Measurements from ENCODE around the gene DPP9.
A peak's percentile ranks its signal among the peaks of the same experiment; 100 is the strongest.

Gene DPP9

DNA sequence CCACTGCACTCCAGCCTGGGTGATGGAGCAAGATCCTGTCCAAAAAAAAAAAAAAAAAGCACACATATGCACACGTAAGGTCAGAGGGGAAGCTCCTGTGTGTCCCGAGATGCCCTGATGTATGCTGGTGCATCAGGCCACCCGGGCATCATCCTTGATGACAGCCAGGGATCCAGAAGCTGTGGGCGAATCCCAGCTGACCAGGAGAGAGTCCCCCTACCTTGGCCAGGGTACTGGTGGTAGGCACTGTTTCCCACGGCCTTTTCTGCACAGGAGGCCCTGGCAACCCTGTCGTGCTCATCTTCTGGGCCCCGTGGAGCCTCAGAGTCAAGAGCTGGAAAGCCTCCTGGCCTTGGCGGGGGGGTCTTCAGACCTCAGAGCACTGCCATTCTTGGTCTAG is 67.5 kb downstream of the DPP9 start:
- no peak for DNase-seq (ENCODE audit: low spot score)

DNA sequence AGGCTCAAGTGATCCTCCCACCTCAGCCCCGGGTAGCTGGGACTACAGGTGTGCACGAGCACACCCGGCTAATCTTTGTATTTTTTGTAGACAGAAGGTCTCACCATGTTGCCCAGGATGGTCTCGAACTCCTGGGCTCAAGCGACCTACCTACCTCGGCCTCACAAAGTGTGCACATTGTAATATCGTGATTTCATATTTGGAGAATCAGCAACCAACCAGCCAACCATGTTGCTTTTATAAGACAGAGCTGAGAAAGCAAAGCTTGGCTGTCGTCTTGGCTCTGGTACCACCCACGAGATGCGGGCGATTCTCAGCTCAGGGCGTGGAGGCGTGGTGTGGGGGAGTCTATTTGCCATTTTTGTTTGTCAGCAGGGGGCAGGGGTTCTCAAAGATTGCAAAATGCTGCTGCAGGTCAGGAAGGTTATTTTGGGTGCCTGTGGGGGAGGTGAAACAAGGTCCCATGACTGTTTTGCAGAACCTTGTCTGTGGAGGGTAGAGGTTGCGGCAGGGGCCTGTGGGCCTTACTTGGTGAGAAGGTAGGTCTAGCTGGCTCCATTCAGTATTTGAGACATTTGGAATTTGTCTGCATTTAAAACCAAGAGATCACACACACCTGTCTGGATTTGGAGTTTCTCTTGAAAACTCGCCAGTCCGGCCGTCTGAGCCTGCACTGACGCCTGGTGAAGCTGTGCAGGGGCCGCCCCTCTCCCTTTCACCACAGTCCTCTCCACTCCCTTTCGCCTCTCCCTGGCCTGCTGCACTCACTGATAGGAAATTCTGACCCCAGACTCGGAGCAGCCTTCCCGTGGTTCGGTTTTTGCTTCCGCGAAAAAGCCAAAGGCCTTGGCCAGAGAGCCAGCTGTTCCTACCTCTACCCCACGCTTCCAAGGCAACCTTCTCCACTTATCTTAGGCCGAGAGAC is 68.9 kb downstream of the DPP9 start:
- peak; percentile 32 for DNase-seq (ENCODE audit: low spot score)

DNA sequence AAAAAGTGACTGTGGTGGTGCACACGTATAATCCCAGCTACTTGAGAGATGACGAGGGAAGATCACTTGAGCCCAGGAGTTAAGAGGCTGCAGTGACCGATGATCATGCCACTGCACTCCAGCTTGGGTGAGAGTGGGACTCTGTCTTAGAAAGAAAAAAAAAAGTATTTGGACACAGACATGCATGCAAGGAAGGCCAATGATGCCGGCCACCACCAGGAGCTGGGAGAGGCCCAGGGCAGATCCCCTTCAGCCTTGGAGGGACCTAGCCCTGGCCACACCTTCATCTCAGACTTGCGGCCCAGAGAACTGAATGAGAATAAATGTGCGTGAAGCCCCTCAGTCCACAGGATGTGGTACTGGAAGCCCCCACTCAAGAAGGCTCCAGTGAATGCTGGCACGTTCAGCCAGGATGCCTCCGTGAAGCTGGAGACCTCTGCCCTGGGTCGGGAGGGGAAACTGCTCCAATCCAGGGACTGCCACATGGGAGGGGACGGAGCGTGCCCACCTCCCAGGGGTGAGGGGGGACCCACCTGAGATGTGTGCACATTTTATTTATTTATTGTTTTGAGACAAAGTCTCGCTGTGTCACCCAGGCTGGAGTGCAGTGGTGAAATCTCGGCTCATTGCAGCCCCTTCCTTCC is 69.7 kb downstream of the DPP9 start:
- no peak for DNase-seq (ENCODE audit: low spot score)

DNA sequence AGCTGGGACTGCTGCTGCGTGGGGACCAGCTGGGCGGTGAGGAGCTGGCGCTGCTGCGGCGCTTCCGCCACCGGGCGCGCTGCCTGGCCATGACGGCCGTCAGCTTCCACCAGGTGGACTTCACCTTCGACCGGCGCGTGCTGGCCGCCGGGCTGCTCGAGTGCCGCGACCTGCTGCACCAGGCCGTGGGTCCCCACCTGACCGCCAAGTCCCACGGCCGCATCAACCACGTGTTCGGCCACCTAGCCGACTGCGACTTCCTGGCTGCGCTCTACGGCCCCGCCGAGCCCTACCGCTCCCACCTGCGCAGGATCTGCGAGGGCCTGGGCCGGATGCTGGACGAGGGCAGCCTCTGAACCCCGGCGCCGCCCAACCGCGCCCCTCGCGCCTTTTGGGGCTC is 71.6 kb downstream of the DPP9 start:
- DNase-seq (ENCODE audit: low spot score): peak; percentile 32

DNA sequence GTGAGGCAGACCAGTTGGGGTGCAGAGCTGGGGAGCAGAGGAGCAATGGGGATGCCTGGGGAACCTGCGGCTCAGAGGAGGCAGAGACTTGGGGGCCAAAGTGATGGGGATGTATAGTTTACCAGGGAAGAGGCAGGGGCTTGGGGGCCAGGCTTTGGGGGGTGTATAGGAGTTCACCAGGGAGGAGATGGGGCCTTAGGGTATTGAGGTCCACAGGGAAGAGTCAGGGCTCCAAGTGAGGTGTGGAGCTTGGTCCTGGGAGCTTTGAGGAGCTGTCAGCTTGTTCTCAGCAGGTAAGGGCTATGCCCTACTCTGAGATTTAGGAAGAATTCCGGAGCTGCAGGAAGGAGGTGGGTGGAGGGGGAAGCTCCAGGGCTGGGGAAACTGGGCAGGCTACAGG is 73.5 kb downstream of the DPP9 start:
- DNase-seq (ENCODE audit: low spot score): no peak

DNA sequence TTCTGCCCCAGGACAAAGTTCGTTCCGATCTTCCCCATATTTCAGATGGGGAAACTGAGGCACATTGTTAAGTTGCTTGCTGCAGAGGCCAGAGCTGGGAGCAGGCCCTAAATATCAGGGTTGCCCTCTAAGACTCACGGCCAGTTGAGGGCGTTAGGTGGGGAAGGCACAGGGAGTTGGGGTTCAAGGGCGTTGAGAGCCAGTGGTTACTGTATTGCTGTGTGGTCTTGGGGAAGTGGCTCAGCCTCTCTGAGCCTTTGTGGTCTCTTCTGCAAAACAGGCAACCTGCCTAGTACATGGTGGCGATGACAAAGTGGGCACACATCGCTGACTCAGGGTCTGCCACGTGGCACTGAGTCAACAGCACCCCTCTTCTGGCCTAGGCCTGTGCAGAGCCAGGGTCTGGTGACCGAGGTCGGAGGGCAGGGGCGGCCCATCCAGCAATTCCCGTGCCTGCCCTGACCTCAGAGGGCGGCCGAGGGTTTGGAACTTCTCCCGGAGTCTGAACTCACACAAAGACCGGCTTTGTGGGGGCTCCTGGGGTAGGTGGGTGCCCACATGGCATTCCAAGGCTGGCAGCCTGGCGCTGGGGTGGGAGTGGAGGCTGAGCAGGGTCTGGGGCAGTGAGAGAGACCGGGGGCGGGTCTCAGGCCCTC is 74.1 kb downstream of the DPP9 start:
- no peak for DNase-seq (ENCODE audit: low spot score)

DNA sequence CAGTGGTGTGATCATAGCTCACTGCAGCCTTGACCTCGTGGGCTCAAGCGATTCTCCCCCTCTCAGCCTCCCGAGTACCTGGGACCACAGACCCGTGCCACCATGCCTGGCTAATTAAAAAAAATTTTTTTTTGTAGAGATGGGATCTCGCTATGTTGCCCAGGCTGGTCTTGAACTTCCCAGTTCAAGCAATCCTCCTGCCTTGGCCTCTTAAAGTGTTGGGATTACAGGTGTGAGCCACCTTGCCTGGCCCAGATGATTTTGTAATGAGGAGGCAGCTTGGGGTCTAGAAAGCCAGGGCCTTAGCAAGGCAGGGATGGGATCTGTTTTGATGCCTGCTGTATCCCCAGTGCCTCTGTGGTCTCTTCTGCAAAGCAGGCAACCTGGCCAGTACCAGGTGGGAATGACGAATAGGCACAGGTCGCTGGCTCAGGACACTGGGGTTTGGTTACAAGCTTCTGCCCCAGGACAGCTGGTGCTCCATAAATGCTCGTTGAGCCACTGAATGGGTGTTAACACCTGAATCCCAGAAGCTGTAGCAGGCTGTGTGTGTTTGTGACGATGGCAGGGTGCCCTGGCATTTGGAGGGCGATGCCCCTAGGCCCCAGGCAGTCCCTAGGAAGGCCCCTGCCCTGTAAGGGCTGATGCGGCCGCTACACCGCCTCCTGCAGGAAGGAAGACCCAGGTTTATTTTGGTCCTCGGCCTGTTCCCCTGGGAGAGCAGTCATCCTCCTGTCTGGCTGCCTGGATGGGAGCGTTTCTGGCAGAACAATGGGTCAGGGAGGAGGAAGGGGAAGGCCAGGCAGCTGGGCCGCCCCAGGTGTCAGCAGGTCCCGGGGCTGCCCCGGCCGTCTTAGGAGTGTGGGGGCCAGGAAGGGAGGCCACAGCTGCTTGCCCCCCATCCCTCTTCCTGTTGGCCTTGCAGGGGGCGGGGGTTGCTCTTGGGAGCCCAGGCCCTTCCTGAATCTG is 75.7 kb downstream of the DPP9 start:
- DNase-seq (ENCODE audit: low spot score): peak; percentile 65

DNA sequence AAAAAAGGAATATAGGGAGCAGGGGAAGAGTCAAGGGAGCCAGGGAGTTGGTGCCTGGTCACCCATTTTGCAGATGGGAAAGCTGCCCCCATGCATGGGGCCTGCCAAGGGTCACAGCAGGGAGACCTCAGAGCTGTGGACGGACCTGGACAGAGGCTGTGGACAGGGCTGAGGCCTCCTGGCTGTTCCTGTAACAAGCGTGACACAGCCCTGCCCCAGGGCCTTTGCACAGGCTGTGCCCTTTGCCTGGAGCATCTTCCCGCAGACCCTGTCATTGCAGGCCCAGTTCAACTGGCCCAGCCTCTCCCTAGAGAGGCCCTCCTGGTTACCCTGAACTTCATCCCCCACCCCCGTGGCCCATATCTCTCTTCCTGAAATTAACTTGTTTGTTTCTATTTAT is 77.9 kb downstream of the DPP9 start:
- no peak for DNase-seq (ENCODE audit: low spot score)

DNA sequence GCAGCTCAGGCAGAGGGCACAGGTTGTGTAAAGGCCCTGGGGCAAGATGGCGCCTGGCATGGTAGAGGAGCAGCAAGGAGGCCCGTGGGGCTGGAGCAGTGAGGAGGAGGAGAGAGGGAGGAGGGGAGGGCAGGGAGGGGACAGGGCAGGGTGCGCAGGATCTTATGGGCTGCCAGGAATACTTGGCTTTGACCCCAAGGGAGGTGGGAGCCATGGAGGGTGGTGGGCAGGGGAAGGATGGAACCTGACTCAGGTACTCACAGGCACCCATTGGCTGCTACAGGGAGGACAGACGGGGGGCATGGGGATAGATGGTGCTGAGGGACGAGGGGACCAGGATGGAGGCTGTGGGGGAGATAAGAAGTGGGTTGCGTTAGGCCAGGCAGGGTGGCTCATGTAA is 81.0 kb downstream of the DPP9 start:
- DNase-seq (ENCODE audit: low spot score): no peak

DNA sequence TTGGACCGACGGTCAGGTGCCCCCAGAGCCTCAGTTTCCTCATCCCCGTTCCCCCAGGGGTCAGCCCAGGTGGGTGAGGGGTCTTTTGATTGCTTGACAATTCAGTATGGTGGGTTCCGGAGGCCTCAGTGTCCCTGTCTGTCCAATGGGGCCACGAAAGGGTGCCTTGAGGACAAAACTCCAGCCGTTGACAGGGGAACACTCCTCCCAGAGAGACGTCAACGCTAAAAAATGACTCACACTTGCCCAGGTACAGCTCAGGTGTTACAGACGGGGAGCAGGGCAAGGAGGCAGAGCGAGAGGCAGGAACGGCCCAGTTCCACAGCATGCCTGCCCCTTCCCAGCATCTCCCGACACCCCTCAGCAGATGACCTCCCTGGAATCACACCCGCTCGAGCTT is 82.5 kb downstream of the DPP9 start:
- no peak for DNase-seq (ENCODE audit: low spot score)

DNA sequence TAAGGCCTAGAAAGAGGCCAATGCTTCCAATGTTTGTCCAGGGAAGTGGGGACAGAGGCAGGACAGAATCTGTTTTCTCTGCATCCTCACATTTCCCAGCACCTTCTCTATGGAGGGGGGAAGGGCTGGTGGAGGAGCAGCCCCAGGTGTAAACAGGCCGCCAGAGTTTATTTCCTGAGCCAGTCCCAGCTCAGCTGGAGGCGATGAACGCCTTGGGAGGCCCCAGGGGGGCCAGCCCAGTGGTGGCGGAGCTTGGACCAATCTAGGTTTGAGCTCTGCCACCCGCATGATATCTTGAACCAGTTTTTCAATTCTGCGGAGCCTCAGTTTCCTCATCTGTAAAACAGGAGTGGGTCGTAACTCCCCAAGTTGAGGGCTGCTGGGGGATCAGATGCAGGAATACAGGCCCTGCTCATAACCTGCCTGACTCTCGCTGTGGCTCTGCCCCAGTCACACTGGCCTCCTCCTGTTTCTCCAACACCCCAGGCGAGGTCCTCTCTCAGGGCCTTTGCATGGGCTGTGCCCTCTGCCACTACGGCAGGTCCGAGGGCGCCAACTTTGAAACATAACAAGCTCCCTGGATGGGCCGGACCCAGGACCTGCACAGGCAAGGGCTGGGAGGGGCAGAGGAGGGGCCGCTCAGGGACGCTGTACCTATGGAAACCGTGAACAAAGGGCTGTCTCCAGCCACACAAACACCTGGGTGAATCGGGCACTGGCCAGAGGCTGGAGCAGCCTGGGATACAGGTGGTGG is 83.2 kb downstream of the DPP9 start:
- DNase-seq (ENCODE audit: low spot score): no peak

DNA sequence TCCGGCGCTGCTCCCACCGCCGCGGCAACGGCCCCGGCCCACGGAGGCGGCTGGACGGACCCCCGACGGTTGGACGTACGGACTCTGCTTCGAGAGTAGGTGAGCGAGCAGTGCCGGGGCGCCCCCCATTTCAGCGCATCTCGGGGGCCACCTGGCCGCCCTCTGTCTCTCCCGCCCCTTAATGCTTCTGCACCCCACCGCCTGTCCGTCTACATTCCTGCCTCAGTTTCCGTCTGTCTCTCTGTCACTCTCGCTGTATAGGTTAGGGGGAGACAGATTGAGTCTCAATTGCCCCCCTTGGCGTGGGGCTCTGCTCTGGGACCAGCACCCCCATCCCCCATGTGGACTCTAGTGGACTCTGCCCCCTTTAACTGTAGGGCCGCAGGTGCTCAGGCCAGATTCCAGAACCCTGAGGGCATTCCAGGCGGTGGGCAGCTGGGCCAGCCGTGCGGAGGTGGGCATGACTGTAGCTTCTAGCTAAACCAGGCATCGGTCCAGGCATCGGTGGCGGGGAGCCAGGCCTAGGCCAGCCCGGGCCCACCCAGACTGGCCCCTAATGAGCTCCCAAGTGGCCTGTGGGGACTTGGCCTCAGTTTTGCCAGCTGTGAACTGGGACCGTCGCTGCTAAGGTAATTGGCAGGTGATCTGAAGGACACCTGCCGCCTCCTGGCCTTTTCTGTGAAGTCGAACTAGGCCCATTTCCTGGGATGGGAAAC is 84.0 kb downstream of the DPP9 start:
- peak; percentile 44 for DNase-seq (ENCODE audit: low spot score)

DNA sequence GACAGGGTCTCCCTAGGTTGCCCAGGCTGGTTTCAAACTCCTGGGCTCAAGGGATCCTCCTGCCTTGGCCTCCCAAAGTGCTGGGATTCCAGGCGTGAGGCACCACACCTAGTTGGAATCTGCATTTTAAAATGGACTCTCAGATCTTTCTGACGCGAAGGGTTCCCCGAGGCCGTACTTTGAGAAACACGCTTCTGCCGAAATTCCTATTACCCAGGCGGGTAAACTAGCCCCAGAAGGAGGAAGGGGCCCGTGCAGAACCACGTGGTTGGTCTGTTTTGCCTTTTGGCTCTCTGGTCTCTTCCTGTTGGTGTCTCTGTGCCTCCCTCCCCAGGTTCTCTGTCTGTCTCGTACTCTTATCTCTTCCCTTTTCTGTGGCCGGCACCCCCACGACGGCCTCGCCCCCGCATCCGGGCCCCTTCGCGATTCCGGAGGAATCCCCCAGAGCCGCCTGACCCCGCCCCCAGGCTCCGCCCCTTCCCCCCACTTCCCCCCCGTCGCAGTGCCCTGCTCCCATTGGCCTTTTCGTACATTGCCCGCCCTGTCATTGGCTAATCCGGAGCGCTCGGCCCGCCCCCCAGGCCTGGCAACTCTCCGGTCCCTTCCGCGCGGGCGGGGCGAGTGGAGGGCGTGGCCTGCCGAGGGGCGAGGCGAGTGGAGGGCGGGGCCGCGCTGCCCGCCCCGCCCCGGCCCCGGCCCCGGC is 84.7 kb downstream of the DPP9 start, which contains the start of gene TNFAIP8L1:
TNFAIP8L1 (plus strand) TSS at position 689 of the 703 bp plus-strand sequence. CDS start 12,354 bp downstream, outside the sequence.
- DNase-seq (ENCODE audit: low spot score): peak; percentile 100

DNA sequence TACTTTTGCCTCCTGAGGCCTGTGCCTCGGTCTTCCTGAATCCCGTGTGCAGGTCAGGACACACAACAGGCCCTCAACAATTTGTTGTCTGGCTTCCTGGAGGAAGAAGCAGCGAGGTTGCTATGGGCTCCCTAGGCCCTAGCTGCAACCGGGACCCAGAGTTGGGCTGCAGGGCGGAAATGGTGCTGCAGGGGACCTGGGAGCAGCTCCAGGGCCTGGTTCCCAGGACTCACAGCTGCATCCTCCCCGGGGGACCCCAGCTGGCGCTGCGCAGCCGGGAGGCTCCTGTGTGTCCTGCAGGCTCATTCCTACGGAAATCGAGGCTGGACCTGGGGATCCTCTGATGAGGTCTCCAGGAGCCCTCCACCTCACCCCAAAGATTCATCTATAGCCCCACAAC is 85.3 kb downstream of the DPP9 start:
- peak; percentile 33 for DNase-seq (ENCODE audit: low spot score)

DNA sequence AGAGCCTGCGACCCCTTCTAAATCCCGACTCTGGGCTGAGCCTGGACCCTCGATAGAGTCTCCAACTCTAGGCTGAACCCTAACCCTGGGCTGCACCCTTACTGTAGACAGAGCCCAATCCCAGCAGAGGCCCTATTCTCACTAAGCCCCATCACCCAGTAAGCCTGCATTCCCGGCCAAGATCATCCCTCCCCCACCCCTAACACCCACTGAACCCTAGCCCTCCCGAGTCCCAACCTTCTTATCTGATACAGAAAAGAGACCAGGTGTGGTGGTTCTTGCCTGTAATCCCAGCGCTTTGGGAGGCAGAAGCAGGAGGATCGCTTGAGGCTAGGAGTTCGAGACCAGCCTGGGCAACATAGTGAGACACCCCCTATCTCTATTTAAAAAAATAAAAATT is 86.9 kb downstream of the DPP9 start:
- DNase-seq (ENCODE audit: low spot score): no peak

DNA sequence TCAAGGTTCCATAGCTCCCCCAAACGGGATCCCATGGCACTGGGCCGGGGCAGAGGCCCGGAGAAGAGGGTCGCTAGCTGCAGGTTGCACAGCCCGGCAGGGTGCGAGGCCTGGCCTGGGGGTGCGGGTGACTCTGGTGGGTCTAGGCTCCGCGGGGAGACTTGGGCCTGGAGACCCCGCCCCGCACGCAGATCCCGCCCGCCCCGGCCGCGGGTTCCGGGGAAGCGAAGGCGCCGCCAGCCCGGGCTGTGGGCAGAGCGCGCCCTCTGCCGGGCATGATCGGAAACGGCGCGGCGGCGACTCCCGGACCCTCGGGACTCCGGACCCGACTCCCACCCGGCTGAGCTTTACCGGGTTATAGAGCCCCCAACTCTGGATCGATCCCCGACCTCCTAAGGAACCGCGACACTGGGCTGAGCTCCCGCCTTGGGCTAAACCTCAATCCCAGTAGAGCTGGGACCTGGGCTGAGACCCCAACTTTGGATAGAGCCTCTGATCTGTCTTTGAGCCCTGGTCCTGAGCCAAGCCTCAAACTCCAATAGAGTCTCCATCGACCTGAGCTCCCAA is 87.4 kb downstream of the DPP9 start:
- DNase-seq (ENCODE audit: low spot score): peak; percentile 90

DNA sequence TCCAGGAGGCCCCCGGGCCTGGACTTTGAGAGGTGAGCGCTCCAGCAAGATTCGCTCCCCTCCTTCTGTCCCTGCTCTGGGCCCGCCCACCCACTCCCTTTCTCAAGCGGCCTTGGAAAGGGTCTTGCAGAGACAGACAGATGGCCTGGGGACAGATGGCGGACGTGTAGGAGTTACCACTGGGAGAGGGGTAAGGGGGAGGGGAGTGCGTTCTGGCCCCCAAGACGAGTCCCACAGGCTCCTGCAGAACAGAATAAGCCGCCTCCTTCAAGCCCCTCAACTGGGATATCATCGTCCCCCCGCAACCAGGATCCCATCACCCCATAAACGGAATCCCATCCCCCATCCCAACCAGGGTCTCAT is 87.9 kb downstream of the DPP9 start:
- DNase-seq (ENCODE audit: low spot score): peak; percentile 63

DNA sequence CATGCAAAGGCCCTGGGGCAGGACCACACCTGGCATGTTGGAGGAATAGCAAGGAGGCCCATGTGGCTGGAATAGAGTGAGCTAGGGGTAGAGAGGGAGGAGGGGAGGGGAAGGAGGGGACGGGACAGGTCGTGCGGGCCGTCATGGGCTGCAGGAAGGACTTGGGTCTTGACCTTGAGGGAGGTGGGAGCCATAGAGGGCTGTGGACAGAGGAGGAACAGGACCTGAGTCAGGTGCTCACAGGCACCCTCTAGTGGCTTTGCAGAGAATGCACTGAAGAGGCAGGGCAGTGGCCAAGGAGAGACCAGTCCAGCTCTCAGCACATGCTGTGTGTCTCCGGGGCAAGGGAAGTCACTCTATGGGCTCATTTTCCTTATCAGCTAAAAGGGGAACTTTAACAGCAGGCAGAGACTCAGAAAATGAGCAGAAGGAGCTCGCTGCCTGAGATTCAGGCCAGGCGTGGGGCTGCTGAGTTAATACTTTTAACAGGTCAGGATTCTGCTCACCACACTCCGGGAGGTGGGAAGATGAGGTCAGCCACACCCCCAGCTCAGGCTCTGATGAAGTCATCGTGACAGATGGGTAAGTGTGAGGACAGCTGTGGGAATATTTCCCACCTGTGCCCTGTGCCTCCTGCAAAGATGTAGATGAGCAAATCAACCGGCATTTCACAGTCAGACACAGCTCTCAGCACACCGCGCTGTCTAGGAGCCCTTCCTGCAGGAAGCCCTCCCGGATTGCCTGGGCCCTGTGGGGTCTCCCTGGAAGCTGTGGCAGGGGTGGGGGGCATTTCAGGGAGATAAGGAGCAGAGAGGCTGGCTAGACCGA is 90.3 kb downstream of the DPP9 start:
- peak; percentile 72 for DNase-seq (ENCODE audit: low spot score)
